KG1 (cell line): ENCODE measurements around the gene BAIAP2.
"Not testable (repeated sequence)": the region's sequence is repeated elsewhere in the genome, so short reads cannot be mapped to it uniquely, and the experiment has no call there.

Experiments used
- DNase-seq: peaks from one replicate; lab custom pipeline; 2025; lab: John Stamatoyannopoulos, UW

BAIAP2 gene

GRCh38 chr17:81021531-81022343, 13.2 kb upstream of the BAIAP2 start:
- DNase-seq, result no peak

GRCh38 chr17:81022344-81022676, 12.6 kb upstream of the BAIAP2 start:
- no peak for DNase-seq

GRCh38 chr17:81025065-81025740, 9.7 kb upstream of the BAIAP2 start:
- no peak for DNase-seq

DNA sequence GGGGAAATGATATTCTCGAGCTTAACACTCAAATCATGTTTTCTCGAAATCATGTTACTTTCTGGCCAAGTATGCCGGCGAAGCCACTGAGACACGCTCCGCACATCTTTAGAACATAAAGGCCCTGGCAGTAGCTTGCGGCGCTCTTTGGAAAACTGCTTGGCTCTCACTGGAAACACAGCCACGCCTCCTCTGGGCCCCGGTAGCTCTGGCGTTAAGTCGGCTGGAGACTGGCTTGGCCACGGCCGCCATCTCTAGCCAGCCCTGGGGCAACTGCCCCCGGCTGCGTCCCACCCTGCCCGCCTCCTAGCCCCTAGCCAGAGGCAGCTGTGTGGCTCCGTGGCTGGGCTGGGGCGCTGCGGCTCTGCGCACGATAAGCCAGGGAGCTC, 9.2 kb upstream of the BAIAP2 start:
- DNase-seq, result no peak

DNA sequence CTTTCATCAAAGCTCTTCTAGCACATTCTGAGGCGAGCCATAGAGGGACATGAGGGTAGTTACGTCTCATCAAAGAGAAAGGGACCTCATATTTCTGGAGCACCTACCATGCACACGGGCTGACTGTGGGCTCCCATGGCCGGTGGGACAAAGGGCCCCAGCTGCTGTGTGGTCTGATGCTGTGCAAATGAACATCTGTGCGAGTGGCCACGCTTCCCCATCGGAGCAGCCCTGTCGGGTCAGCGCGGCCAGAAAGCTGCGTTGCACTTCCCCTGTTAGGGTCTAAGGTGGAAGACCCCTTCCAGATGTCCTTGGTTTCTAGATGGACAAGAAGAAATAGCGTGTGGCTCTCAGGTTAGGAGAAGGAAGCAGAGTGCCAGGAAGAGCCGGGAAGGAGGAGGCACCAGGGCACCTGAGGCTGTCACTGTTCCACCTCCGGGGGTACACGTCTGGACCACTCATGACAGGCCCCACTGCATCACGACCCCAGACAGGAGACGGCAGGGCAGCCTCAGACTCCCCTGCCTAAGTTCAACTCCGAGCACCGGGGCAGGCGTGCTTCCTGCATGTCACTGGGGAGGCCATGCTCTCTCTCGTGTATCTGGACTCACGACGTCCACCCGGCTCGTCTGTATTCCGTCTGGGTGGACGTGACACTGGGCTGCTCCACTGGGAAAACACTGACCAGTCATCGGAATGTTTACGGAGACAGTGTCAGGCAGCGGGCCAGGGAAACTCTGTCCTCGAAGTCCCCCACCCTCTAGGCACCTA, 8.5 kb upstream of the BAIAP2 start:
- DNase-seq, result no peak

GRCh38 chr17:81027038-81027437, 7.9 kb upstream of the BAIAP2 start:
- no peak for DNase-seq

GRCh38 chr17:81027591-81028505, 7.1 kb upstream of the BAIAP2 start:
- no peak for DNase-seq

DNA sequence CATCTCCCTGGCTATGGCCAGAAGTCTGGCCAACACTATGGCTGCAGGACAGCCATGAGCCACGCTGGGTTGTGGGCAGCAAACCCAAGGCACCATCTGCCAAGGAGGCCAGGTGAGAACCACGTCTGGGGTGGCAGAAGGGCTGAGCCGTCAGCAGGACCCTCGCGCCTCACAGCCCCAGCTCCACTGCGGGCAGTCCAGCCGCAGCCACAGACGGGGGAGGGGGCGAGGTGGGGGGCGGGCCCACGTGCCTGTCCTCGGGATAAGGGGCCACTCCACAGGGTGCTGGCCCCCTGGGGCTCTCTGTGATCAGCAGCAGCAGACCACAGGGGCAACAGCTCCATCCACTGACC, 6.5 kb upstream of the BAIAP2 start:
- no peak for DNase-seq

DNA sequence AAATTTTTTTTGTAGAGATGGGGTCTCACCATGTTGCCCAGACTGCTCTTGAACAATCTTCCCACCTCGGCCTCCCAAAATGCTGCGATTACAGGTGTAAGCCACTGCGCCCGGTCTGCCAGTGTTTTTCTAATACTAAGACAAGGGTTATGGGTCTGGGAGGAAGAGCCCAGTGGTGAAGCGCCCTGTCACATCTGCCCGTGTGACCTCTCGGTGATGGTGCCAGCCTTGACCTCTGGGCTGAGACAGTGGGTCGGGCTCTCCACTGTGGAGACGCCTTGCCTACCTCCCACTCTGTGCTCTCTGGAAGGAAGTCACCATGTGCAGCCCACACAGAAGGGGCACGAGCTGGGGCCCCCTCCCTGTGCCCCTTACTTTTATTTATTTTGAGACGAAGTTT, 5.1 kb upstream of the BAIAP2 start:
- DNase-seq, result no peak

DNA sequence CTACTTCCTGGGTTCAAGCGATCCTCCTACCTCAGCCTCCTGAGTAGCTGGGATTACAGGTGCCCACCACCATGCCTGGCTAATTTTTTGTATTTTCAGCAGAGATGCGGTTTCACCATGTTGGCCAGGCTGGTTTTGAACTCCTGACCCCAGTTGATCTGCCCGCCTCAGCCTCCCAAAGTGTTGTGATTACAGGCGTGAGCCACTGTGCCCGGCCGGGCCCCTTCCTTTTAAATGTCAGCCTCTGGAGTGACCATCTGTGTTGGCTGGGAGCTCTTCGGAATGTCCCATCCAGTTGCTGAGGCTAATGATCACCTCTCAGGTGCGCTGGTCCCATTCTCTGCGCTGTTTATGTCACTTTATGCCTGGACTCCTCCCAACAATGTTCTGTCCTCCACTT, 4.6 kb upstream of the BAIAP2 start:
- not testable (repeated sequence) for DNase-seq

- DNase-seq, result no peak
These were observed 4.0 kb upstream of the BAIAP2 start for GRCh38 chr17:81030741-81031565.

GRCh38 chr17:81031566-81032550, 3.1 kb upstream of the BAIAP2 start:
- DNase-seq, result no peak

GRCh38 chr17:81032641-81033480, 2.1 kb upstream of the BAIAP2 start:
- DNase-seq, result no peak

DNA sequence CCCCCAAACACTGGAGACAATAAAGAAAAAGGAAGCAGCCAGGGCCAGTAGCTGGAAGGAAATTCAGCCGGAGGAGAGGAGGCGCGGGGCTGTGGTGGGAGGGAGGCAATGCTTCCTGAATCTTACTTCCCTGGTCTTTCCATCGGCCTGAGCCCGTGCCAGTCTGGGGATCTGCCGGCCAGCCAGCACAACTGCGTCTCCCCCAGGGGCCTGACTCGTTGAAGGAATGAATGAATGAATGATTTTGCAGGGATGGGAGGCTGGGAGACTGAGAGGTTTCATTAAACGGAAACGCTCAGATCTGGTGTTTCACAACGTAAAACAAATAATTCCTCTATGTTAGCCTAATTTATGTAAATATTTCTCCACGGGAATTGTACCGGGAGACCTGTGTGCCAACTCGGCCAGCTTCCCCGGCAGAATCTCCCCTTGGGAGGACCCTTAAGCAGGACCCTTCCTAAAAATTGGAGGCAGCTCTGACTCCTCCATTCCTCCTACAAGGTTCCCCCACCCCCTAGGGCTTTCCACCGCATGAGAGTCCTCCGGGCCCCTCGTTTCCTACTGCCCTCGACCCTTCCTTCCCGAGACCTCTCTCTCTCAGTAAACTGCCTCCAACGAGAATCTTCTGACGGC, 1.3 kb upstream of the BAIAP2 start:
- no peak for DNase-seq

- no peak for DNase-seq
These were observed 678 bp upstream of the BAIAP2 start for GRCh38 chr17:81034168-81034777.

DNA sequence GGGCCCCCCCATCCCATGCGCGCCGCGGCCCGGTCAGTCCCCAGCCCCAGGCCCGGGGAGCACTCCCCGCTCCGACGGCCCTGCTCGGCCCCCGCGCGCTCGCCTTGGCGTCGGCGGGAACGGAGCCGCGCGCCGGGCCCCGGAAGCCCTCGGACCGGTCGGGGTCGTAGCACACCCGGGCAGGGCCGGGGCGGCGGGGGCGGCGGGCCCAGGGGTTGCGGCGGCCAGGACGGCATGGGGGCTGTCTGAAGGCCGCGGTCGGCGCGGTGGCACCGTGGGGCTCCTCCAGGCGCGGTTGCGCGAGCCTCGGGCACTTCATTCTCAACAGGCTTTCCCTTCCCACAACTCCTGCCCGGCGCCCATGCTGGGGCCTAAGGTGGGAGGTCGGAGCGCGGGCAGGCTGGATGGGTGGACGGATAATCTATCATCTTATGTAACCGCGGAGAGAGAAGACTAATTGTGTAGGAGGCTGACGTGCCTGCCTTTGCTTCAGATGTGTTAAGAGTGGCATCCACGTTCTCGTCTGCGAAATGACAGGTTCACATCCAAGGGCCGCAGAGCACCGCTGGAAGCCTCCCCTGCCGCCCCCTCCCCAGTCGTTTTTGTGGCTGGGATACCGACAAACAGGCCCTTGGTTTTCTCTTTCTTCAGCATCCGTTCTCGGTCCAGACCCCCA, 708 bp downstream of the BAIAP2 start:
- no peak for DNase-seq

GRCh38 chr17:81036197-81036941, 1.4 kb downstream of the BAIAP2 start:
- no peak for DNase-seq
